Mesenchymal stem cell (in vitro differentiated cells and primary cell): ENCODE measurements around the gene SLX4.
A peak's percentile ranks its signal among the peaks of the same experiment; 100 is the strongest.

Source experiments
- DNase-seq: peaks from one replicate; pipeline ENCODE4 v3.0.0-alpha.2; 2013
- H2AFZ ChIP-seq: one replicate; pipeline ENCODE4 v1.6.1; 2013; ENCODE audit warnings: low read depth, mild to moderate bottlenecking, control low read depth, inconsistent platforms, low read length, moderate library complexity
- H2AK5ac ChIP-seq: 2 replicates; pipeline ENCODE4 v1.6.1; 2013; ENCODE audit warnings: low read length, moderate library complexity, mild to moderate bottlenecking, inconsistent platforms; ENCODE audit not compliant: severe bottlenecking
- H2BK120ac ChIP-seq: one replicate; pipeline ENCODE4 v1.6.1; 2013; ENCODE audit warnings: low read depth, mild to moderate bottlenecking, inconsistent platforms, low read length, moderate library complexity
- H2BK12ac ChIP-seq, 2 experiments: one replicate each; pipeline ENCODE4 v1.6.1; 2013; ENCODE audit warnings: inconsistent platforms in 2 of 2, low read length in 2 of 2, mild to moderate bottlenecking in 2 of 2, moderate library complexity in 2 of 2, control low read depth in 1 of 2
- H2BK15ac ChIP-seq: one replicate; pipeline ENCODE4 v1.6.1; 2013; ENCODE audit warnings: mild to moderate bottlenecking, low read depth, inconsistent platforms; ENCODE audit not compliant: poor library complexity, severe bottlenecking
- H2BK5ac ChIP-seq: 2 replicates; pipeline ENCODE4 v1.6.1; 2013; ENCODE audit warnings: low read depth, mild to moderate bottlenecking, low read length, control low read depth, inconsistent platforms; ENCODE audit not compliant: poor library complexity, severe bottlenecking
- H3K14ac ChIP-seq, 2 experiments: one replicate each; pipeline ENCODE4 v1.6.1; 2013; ENCODE audit warnings: inconsistent platforms in 2 of 2, low read length in 2 of 2, control low read depth in 1 of 2, mild to moderate bottlenecking in 1 of 2, moderate library complexity in 1 of 2
- H3K18ac ChIP-seq, 2 experiments: one replicate each; pipeline ENCODE4 v1.6.1; 2013; ENCODE audit warnings: inconsistent platforms in 2 of 2, low read length in 2 of 2, control low read depth in 1 of 2, low read depth in 1 of 2, mild to moderate bottlenecking in 1 of 2
- H3K23ac ChIP-seq, 2 experiments: one replicate each; pipeline ENCODE4 v1.6.1; 2013; ENCODE audit warnings: inconsistent platforms in 2 of 2, low read length in 2 of 2, mild to moderate bottlenecking in 2 of 2, moderate library complexity in 2 of 2, control low read depth in 1 of 2
- H3K27ac ChIP-seq: 2 replicates; pipeline ENCODE4 v1.5.1; 2013; ENCODE audit warnings: mild to moderate bottlenecking, moderate library complexity, low read length, control low read depth, inconsistent platforms; ENCODE audit not compliant: poor library complexity, severe bottlenecking
- H3K27me3 ChIP-seq, 2 experiments: 2 replicates each; pipeline versions ENCODE4 v1.6.1 to v1.7.0; 2013; ENCODE audit warnings: low read length in 2 of 2, mild to moderate bottlenecking in 2 of 2, moderate library complexity in 2 of 2, control low read depth in 1 of 2, inconsistent platforms in 1 of 2; ENCODE audit not compliant: control insufficient read depth in 1 of 2, insufficient read depth in 1 of 2
- H3K36me3 ChIP-seq, 2 experiments: 2 replicates each; pipeline versions ENCODE4 v1.6.1 to v1.7.0; 2013; ENCODE audit warnings: low read length in 2 of 2, control low read depth in 1 of 2, inconsistent platforms in 1 of 2, low read depth in 1 of 2, mild to moderate bottlenecking in 1 of 2; ENCODE audit not compliant: insufficient read depth in 2 of 2, control insufficient read depth in 1 of 2
- H3K4ac ChIP-seq, 2 experiments: one replicate each; pipeline ENCODE4 v1.6.1; 2013; ENCODE audit warnings: inconsistent platforms in 2 of 2, low read length in 2 of 2, mild to moderate bottlenecking in 2 of 2, moderate library complexity in 2 of 2, control low read depth in 1 of 2, low read depth in 1 of 2
- H3K4me1 ChIP-seq: 2 replicates; pipeline ENCODE4 v1.6.1; 2013; ENCODE audit warnings: low read depth, low read length, control low read depth; ENCODE audit not compliant: control insufficient read depth, insufficient read depth
- H3K4me2 ChIP-seq: 2 replicates; pipeline ENCODE4 v1.6.1; 2013; ENCODE audit warnings: low read length, mild to moderate bottlenecking, inconsistent platforms; ENCODE audit not compliant: poor library complexity, severe bottlenecking
- H3K4me3 ChIP-seq, 2 experiments: 2 replicates each; pipeline versions ENCODE4 v1.5.1 to v1.7.0; 2013; ENCODE audit warnings: low read length in 2 of 2, mild to moderate bottlenecking in 2 of 2, control low read depth in 1 of 2, low read depth in 1 of 2; ENCODE audit not compliant: insufficient read depth in 1 of 2
- H3K79me1 ChIP-seq: replicated peaks from 2 replicates; pipeline ENCODE4 v1.6.1; 2013; ENCODE audit warnings: mild to moderate bottlenecking, control low read depth, low read length, inconsistent platforms; ENCODE audit not compliant: poor library complexity, severe bottlenecking
- H3K9ac ChIP-seq: 2 replicates; pipeline ENCODE4 v1.7.0; 2013; ENCODE audit warnings: mild to moderate bottlenecking, low read length, moderate library complexity
- H3K9me3 ChIP-seq: 2 replicates; pipeline ENCODE4 v1.7.0; 2013; ENCODE audit warnings: mild to moderate bottlenecking, low read length; ENCODE audit not compliant: control insufficient read depth
- H4K8ac ChIP-seq: one replicate; pipeline ENCODE4 v1.6.1; 2013; ENCODE audit warnings: inconsistent platforms, mild to moderate bottlenecking, low read length, moderate library complexity
- H4K91ac ChIP-seq: one replicate; pipeline ENCODE4 v1.6.1; 2013; ENCODE audit warnings: mild to moderate bottlenecking, low read length, inconsistent platforms
- WGBS: methylation state at CpG from one replicate; pipeline ENCODE4 v1.1.7; 2013; ENCODE audit warnings: mixed read lengths; 5-methylcytosine and 5-hydroxymethylcytosine counted together

SLX4 gene

GRCh38 chr16:3536851-3537250 is 74.6 kb downstream of the SLX4 start:
- H2AK5ac ChIP-seq = no peak overlapping the region
- H3K9me3 ChIP-seq = no peaks in the 10 kb centered on the region
- no peak overlapping the region for H4K8ac ChIP-seq
- peak overlapping the region; percentile 11 for H3K27ac ChIP-seq
- H2BK15ac ChIP-seq = no peak overlapping the region
- peaks cover 39 to 76% of the 10 kb centered on the region in 2 experiments for H3K36me3 ChIP-seq
- no peak for DNase-seq
- H3K4me1 ChIP-seq = peaks cover 4% of the 10 kb centered on the region
- H4K91ac ChIP-seq = no peak overlapping the region
- H3K18ac ChIP-seq = no peak overlapping the region
- H2BK120ac ChIP-seq = no peak overlapping the region
- no peak overlapping the region for H3K4ac ChIP-seq
- H3K4me3 ChIP-seq = no peak overlapping the region
- peak overlapping the region; percentile 78 for H3K9ac ChIP-seq
- H3K14ac ChIP-seq = no peak overlapping the region
- H3K27me3 ChIP-seq = no peaks in the 10 kb centered on the region
- H3K4me2 ChIP-seq = no peak overlapping the region
- H3K23ac ChIP-seq = no peak overlapping the region
- H2BK12ac ChIP-seq = no peak overlapping the region
- no peaks in the 10 kb centered on the region for H3K79me1 ChIP-seq
- no peak overlapping the region for H2AFZ ChIP-seq
- 86% methylated on average over 4 of the region's 4 CpGs for WGBS
- no peak overlapping the region for H2BK5ac ChIP-seq

GRCh38 chr16:3536271-3536731 is 75.1 kb downstream of the SLX4 start:
- H3K79me1 ChIP-seq = no peaks in the 10 kb centered on the region
- no peak overlapping the region for H2BK5ac ChIP-seq
- H3K14ac ChIP-seq = no peak overlapping the region
- no peak overlapping the region for H3K4me3 ChIP-seq
- H3K4me1 ChIP-seq = peaks cover 4% of the 10 kb centered on the region
- H3K9ac ChIP-seq = peak overlapping the region; percentile 78
- H3K4me2 ChIP-seq = no peak overlapping the region
- H3K27me3 ChIP-seq = no peaks in the 10 kb centered on the region
- peak overlapping the region; percentile 2 for H3K27ac ChIP-seq
- no peak overlapping the region for H2AK5ac ChIP-seq
- no peak overlapping the region for H2BK15ac ChIP-seq
- no peak overlapping the region for H4K8ac ChIP-seq
- no peak overlapping the region for H2BK12ac ChIP-seq
- no peak overlapping the region for H4K91ac ChIP-seq
- peaks cover 35 to 76% of the 10 kb centered on the region in 2 experiments for H3K36me3 ChIP-seq
- H3K9me3 ChIP-seq = no peaks in the 10 kb centered on the region
- no peak overlapping the region for H3K18ac ChIP-seq
- H2AFZ ChIP-seq = no peak overlapping the region
- 91% methylated on average over 3 of the region's 3 CpGs for WGBS
- DNase-seq = peak; percentile 53
- H2BK120ac ChIP-seq = no peak overlapping the region
- no peak overlapping the region for H3K4ac ChIP-seq
- H3K23ac ChIP-seq = no peak overlapping the region

- Histone ChIP-seq H3K79me1 (no peaks in the 10 kb centered on the region), H3K14ac (no peak overlapping the region), H3K4me1 (peaks cover 4% of the 10 kb centered on the region), H3K4ac (no peak overlapping the region), H2BK5ac (no peak overlapping the region), H3K36me3 (peaks cover 39 to 74% of the 10 kb centered on the region in 2 experiments), H3K23ac (no peak overlapping the region), H2BK120ac (no peak overlapping the region), H3K4me2 (no peak overlapping the region), H2BK15ac (no peak overlapping the region), H3K27ac (no peak overlapping the region), H3K27me3 (no peaks in the 10 kb centered on the region), H2BK12ac (no peak overlapping the region), H2AK5ac (no peak overlapping the region), H3K9me3 (no peaks in the 10 kb centered on the region), H3K18ac (no peak overlapping the region), H3K4me3 (no peak overlapping the region), H2AFZ (no peak overlapping the region), H4K8ac (no peak overlapping the region), H4K91ac (no peak overlapping the region), H3K9ac (no peak overlapping the region)
- WGBS = 93% methylated on average over 10 of the region's 10 CpGs
- DNase-seq = no peak
Measured at GRCh38 chr16:3534126-3534525, 77.3 kb downstream of the SLX4 start.

GRCh38 chr16:3532741-3533140 is 78.7 kb downstream of the SLX4 start:
- no peaks in the 10 kb centered on the region for H3K27me3 ChIP-seq
- WGBS = 98% methylated on average over 12 of the region's 12 CpGs
- no peak overlapping the region for H3K18ac ChIP-seq
- no peak overlapping the region for H3K23ac ChIP-seq
- H2BK120ac ChIP-seq = no peak overlapping the region
- H3K4me3 ChIP-seq = no peak overlapping the region
- no peak overlapping the region for H3K4me2 ChIP-seq
- no peak overlapping the region for H4K91ac ChIP-seq
- no peaks in the 10 kb centered on the region for H3K9me3 ChIP-seq
- no peak overlapping the region for H2BK12ac ChIP-seq
- no peak overlapping the region for H2BK5ac ChIP-seq
- no peak overlapping the region for H3K14ac ChIP-seq
- H2AK5ac ChIP-seq = no peak overlapping the region
- no peak overlapping the region for H3K9ac ChIP-seq
- H3K36me3 ChIP-seq = peaks cover 46 to 78% of the 10 kb centered on the region in 2 experiments
- H3K27ac ChIP-seq = no peak overlapping the region
- no peak overlapping the region for H3K4ac ChIP-seq
- DNase-seq = no peak
- peaks cover 4% of the 10 kb centered on the region for H3K4me1 ChIP-seq
- no peak overlapping the region for H2AFZ ChIP-seq
- H3K79me1 ChIP-seq = no peaks in the 10 kb centered on the region
- H4K8ac ChIP-seq = no peak overlapping the region
- H2BK15ac ChIP-seq = no peak overlapping the region
